Activated CD4-positive, alpha-beta T cell treated with anti-CD3 and anti-CD28 coated beads, Interleukin-2, amount 10 ng/mL, durations not matched to agents 7 days and 5 days (primary cell): ENCODE measurements around the gene IFI27. TPM values are rescaled to one million over a fixed set of nuclear protein-coding genes. Genes with fewer than 3 reads are reported as not detected.

Experiments used
- CTCF ChIA-PET: fragments of 350-600 bp; sonication (Branson Sonifier 250); formaldehyde crosslinking; loops from one replicate; lab custom pipeline; 2021; ENCODE audit warnings: antibody characterized with exemption; lab: Charles Lee
- POLR2A ChIA-PET: fragments of 350-600 bp; sonication (Branson Sonifier 250); formaldehyde crosslinking; loops from one replicate; lab custom pipeline; 2021; ENCODE audit warnings: antibody characterized with exemption; lab: Charles Lee
- DNase-seq: peaks from one replicate; pipeline ENCODE4 v3.0.0-alpha.2; 2020
- H3K27ac Mint-ChIP-seq: one replicate; pipeline ENCODE4 v1.8.0; 2021; ENCODE audit warnings: mild to moderate bottlenecking, moderate library complexity, mixed read lengths
- H3K27me3 Mint-ChIP-seq: one replicate; pipeline ENCODE4 v1.8.0; 2021; ENCODE audit warnings: mixed read lengths
- H3K36me3 Mint-ChIP-seq: one replicate; pipeline ENCODE4 v1.8.0; 2021; ENCODE audit warnings: low read depth, mixed read lengths
- H3K4me1 Mint-ChIP-seq: one replicate; pipeline ENCODE4 v1.8.0; 2021; ENCODE audit warnings: mixed read lengths
- H3K4me3 Mint-ChIP-seq: one replicate; pipeline ENCODE4 v1.8.0; 2021; ENCODE audit warnings: mild to moderate bottlenecking, moderate library complexity, mixed read lengths
- H3K9me3 Mint-ChIP-seq: one replicate; pipeline ENCODE4 v1.8.0; 2021; ENCODE audit warnings: mixed read lengths
- total RNA-seq, 2 experiments: library from RNA; stranded (reverse); gene quantifications; one replicate each; pipeline ENCODE4 v1.2.3, GENCODE V29; 2021

The IFI27 gene
- total RNA-seq, 2 experiments from 2014 or later, result 158 to 193 TPM

GRCh38 chr14:94129758-94130414 lies 19.4 kb downstream of the IFI27 start:
- Mint-ChIP-seq H3K27me3 (peaks cover 21% of the 10 kb centered on the region), H3K4me1 (peaks cover 30% of the 10 kb centered on the region), H3K9me3 (peaks cover under 1% of the 10 kb centered on the region), H3K36me3 (no peaks in the 10 kb centered on the region), H3K4me3 (peak overlapping the region; percentile 85), H3K27ac (peak overlapping the region; percentile 94)
- peak; percentile 37 for DNase-seq
- POLR2A ChIA-PET, result no interaction called here
- CTCF ChIA-PET, result interaction anchor here (0.6 to 1.4 kb wide), 4 partner anchors 11 to 93 kb away, joined by 3 to 5 read pairs (median 3); no protein-coding TSS in a partner anchor

DNA sequence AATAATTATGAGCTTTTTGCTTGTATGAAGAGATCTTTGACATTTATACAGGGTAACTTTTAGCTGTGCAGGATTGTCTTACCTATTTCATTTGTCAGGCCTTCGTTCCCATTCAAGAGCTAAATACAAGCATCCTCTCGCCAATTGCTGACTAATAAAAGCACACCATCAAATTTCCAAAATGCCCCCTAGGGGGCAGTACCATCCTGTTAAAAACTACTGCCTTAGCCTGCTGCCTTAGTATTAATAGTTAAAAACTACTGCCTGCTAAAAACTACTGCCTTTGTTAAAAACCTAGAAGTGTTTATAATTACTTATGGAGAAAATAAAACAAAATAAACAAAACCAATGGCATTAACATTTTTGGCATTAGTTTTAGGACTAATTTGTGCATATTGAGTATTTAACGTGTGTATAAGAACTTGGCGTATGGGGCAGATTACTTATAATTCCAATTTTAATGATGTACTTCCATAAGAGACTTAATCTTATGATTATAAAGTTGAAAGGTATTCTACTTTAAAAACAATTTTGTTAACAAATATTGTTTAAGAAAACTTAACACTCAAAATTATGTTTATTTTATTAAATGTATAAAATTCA lies 21.9 kb downstream of the IFI27 start:
- Mint-ChIP-seq H3K27me3 (peaks cover 31% of the 10 kb centered on the region), H3K4me1 (peaks cover 37% of the 10 kb centered on the region), H3K4me3 (no peak overlapping the region), H3K36me3 (no peaks in the 10 kb centered on the region), H3K27ac (no peak overlapping the region), H3K9me3 (peaks cover 10% of the 10 kb centered on the region)
- DNase-seq, result peak; percentile 79
- ChIA-PET CTCF (interaction anchor here (0.6 to 1.9 kb wide), 11 partner anchors 10 to 903 kb away, joined by 3 to 10 read pairs (median 3); partner anchors contain the start of gene PPP4R4), POLR2A (no interaction called here)

DNA sequence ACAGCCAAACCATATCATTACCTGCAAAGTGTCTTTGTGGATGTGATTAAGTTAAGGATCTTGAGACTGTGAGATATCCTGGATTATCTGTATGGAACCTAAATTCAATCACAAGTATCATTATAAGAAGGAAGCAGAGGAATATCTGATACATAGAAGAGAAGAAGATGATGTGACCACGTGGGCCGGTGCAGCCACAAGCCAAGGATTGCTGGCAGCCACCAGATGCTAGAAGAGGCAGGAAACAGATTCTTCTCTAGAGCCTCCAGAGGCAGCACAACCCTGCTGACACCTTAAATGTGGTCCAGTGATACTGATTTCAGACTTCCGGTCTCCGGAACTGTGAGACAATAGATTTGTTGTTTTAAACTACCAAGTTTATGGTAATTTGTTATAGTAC lies 24.9 kb downstream of the IFI27 start:
- no peak for DNase-seq
- Mint-ChIP-seq H3K4me1 (peaks cover 10% of the 10 kb centered on the region), H3K36me3 (no peaks in the 10 kb centered on the region), H3K27ac (no peak overlapping the region), H3K4me3 (no peak overlapping the region), H3K27me3 (peaks cover 31% of the 10 kb centered on the region), H3K9me3 (peaks cover 10% of the 10 kb centered on the region)
- ChIA-PET CTCF (no interaction called here), POLR2A (no interaction called here)

- Mint-ChIP-seq H3K4me3 (no peak overlapping the region), H3K4me1 (peaks cover 10% of the 10 kb centered on the region), H3K9me3 (peaks cover 10% of the 10 kb centered on the region), H3K36me3 (no peaks in the 10 kb centered on the region), H3K27ac (no peak overlapping the region), H3K27me3 (peaks cover 26% of the 10 kb centered on the region)
- POLR2A ChIA-PET, result interaction anchor here (0.6 to 1.1 kb wide), 3 partner anchors 10 to 111 kb away, joined by 3 read pairs; partner anchors contain the start of gene OTUB2
- CTCF ChIA-PET, result interaction anchor here (0.5 to 2.1 kb wide), 35 partner anchors 8 to 1024 kb away, joined by 3 to 23 read pairs (median 4); partner anchors contain the start of genes DDX24, IFI27, IFI27L1 and OTUB2
- peak; percentile 88 for DNase-seq
These were observed 26.2 kb downstream of the IFI27 start for GRCh38 chr14:94136575-94137331.

DNA sequence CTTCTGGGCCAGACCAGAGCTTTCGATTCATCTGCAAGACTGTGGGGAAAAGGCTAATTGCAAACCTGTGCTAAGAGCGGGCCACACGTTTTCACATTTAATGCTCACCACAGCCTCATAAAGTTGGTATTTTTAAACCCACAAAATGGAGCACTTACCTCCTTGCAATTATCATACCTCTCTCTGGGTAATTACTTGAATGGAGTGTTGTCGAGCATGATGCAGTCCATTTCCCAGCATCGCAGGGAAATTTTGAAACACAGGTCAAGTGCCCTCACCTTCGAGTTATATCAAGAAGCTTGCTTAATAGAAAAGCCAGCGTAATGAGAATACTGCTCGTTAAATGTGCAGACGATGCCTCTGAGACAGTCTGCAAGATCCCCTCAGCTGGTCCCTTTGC lies 27.7 kb downstream of the IFI27 start:
- no peaks in the 10 kb centered on the region for H3K36me3 Mint-ChIP-seq
- H3K4me3 Mint-ChIP-seq, result no peak overlapping the region
- ChIA-PET CTCF (interaction anchor here (1.0 to 2.1 kb wide), 4 partner anchors 19 to 198 kb away, joined by 3 to 23 read pairs (median 4); no protein-coding TSS in a partner anchor), POLR2A (no interaction called here)
- H3K4me1 Mint-ChIP-seq, result peaks cover 7% of the 10 kb centered on the region
- H3K27me3 Mint-ChIP-seq, result peaks cover 20% of the 10 kb centered on the region
- peaks cover 10% of the 10 kb centered on the region for H3K9me3 Mint-ChIP-seq
- no peak overlapping the region for H3K27ac Mint-ChIP-seq
- no peak for DNase-seq

DNA sequence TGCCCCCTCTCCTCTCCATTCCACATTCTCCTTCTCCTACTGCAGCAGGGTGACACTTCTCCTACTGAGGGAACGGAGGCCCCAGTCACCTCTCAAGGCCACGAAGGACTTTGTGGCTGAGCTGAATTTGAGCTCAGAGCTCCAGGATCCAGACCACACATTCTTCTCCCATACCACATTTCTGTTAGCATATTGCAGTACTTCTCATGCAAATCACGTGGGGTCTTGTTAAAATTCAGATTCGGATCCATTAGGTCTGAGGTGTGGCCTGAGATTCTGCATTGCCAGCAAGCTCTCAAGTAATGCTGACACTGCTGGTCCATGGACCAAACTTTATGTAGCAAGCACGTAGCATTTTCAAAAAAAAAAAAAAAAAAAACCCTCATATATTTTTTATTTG lies 28.5 kb downstream of the IFI27 start:
- POLR2A ChIA-PET, result no interaction called here
- Mint-ChIP-seq H3K27ac (no peak overlapping the region), H3K9me3 (peaks cover 10% of the 10 kb centered on the region), H3K27me3 (peaks cover 17% of the 10 kb centered on the region), H3K4me3 (no peak overlapping the region), H3K4me1 (peaks cover 7% of the 10 kb centered on the region), H3K36me3 (no peaks in the 10 kb centered on the region)
- CTCF ChIA-PET, result interaction anchor here (0.6 to 1.8 kb wide), 6 partner anchors 10 to 1179 kb away, joined by 3 to 5 read pairs (median 3); no protein-coding TSS in a partner anchor
- DNase-seq, result peak; percentile 3

DNA sequence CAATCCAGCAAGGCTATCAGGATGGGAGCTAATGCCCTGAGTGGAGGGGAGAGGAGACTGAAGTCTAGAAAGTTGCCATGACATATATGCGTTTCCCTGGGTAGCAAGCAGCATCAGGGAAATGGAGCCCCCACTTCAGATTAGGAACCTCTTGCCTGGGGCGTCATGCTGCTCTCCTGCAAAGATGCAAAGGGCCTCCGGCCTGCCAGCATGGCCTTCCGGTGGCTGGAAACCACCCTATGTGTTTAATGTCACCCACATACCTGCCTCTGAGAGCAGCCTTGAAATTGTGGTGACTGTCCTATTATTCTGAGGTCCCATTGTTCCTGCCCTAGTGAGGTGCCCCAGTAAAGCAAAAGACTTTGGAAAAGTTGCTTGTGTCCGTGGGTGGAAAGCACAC lies 28.9 kb downstream of the IFI27 start:
- POLR2A ChIA-PET, result no interaction called here
- Mint-ChIP-seq H3K4me1 (peaks cover 8% of the 10 kb centered on the region), H3K9me3 (peaks cover 10% of the 10 kb centered on the region), H3K4me3 (no peak overlapping the region), H3K36me3 (no peaks in the 10 kb centered on the region), H3K27me3 (peaks cover 16% of the 10 kb centered on the region), H3K27ac (no peak overlapping the region)
- CTCF ChIA-PET, result interaction anchor here (0.6 to 1.8 kb wide), 3 partner anchors 9 to 35 kb away, joined by 3 to 5 read pairs (median 4); no protein-coding TSS in a partner anchor
- peak; percentile 3 for DNase-seq

GRCh38 chr14:94142247-94142646 lies 31.7 kb downstream of the IFI27 start:
- no peaks in the 10 kb centered on the region for H3K36me3 Mint-ChIP-seq
- DNase-seq, result no peak
- peaks cover 20% of the 10 kb centered on the region for H3K4me1 Mint-ChIP-seq
- H3K27me3 Mint-ChIP-seq, result peaks cover 3% of the 10 kb centered on the region
- H3K27ac Mint-ChIP-seq, result no peak overlapping the region
- H3K4me3 Mint-ChIP-seq, result no peak overlapping the region
- ChIA-PET CTCF (interaction anchor here (1.3 to 2.1 kb wide), 5 partner anchors 11 to 203 kb away, joined by 3 to 9 read pairs (median 3); no protein-coding TSS in a partner anchor), POLR2A (no interaction called here)
- peaks cover 3% of the 10 kb centered on the region for H3K9me3 Mint-ChIP-seq

GRCh38 chr14:94142836-94143235 lies 32.3 kb downstream of the IFI27 start:
- peaks cover 3% of the 10 kb centered on the region for H3K9me3 Mint-ChIP-seq
- DNase-seq, result no peak
- peaks cover 23% of the 10 kb centered on the region for H3K4me1 Mint-ChIP-seq
- H3K36me3 Mint-ChIP-seq, result no peaks in the 10 kb centered on the region
- H3K27ac Mint-ChIP-seq, result no peak overlapping the region
- peaks cover 6% of the 10 kb centered on the region for H3K27me3 Mint-ChIP-seq
- CTCF ChIA-PET, result interaction anchor here (0.9 to 2.1 kb wide), 5 partner anchors 11 to 106 kb away, joined by 3 to 9 read pairs (median 3); no protein-coding TSS in a partner anchor
- POLR2A ChIA-PET, result no interaction called here
- H3K4me3 Mint-ChIP-seq, result no peak overlapping the region

DNA sequence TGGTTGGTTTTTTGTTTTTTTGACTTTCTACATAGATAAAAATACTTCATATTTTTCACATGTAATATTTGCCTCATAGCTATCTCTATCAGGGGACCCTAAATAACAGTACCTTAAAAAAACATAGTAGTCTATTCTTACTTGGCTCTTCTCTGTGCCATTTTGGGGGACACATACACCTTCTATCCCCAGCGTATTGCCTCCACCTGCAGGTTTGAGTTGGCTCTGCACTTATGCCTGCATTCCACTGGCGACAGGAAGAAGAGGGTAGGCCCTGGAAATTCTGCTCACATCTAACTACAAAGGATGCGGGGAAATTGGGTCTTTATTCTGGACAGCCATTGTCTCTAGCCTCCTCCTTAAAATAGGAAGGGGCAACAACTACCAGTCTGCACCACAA lies 32.7 kb downstream of the IFI27 start:
- Mint-ChIP-seq H3K27me3 (peaks cover 9% of the 10 kb centered on the region), H3K9me3 (peaks cover 3% of the 10 kb centered on the region), H3K4me1 (peaks cover 23% of the 10 kb centered on the region), H3K4me3 (no peak overlapping the region), H3K36me3 (no peaks in the 10 kb centered on the region), H3K27ac (no peak overlapping the region)
- ChIA-PET CTCF (interaction anchor here (0.9 to 2.1 kb wide), 4 partner anchors 12 to 106 kb away, joined by 3 to 9 read pairs (median 3); no protein-coding TSS in a partner anchor), POLR2A (no interaction called here)
- DNase-seq, result peak; percentile 6

DNA sequence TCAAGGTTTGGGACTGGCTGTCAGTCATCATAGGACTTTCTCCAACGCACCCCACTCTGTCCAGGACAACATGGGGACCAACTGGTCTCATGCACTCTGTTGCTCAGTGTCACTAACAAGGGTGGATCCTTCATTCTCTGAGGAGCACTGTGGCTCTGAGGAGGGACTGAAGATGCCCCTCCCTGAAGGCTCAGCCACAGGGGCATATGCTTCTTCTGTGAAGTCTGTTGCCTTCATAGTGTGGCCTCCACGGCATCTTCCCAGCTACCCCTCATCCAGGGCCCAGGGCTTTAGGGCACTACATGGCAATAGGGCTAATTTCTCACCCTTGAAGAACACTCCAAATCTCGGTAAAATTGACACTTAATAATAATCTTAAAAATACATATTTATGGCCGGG lies 33.2 kb downstream of the IFI27 start:
- Mint-ChIP-seq H3K4me1 (peaks cover 23% of the 10 kb centered on the region), H3K9me3 (peaks cover 3% of the 10 kb centered on the region), H3K27ac (no peak overlapping the region), H3K36me3 (no peaks in the 10 kb centered on the region), H3K4me3 (no peak overlapping the region), H3K27me3 (peaks cover 14% of the 10 kb centered on the region)
- no peak for DNase-seq
- CTCF ChIA-PET, result interaction anchor here (0.9 to 2.1 kb wide), 2 partner anchors 12 to 27 kb away, joined by 3 to 9 read pairs; no protein-coding TSS in a partner anchor
- POLR2A ChIA-PET, result no interaction called here

- no peak for DNase-seq
- CTCF ChIA-PET, result interaction anchor here (1.0 to 2.0 kb wide), 3 partner anchors 8 to 205 kb away, joined by 3 to 5 read pairs (median 3); no protein-coding TSS in a partner anchor
- H3K36me3 Mint-ChIP-seq, result no peaks in the 10 kb centered on the region
- H3K4me1 Mint-ChIP-seq, result peaks cover 23% of the 10 kb centered on the region
- POLR2A ChIA-PET, result no interaction called here
- H3K27ac Mint-ChIP-seq, result peak overlapping the region; percentile 80
- peaks cover 3% of the 10 kb centered on the region for H3K9me3 Mint-ChIP-seq
- peaks cover 20% of the 10 kb centered on the region for H3K27me3 Mint-ChIP-seq
- no peak overlapping the region for H3K4me3 Mint-ChIP-seq
These were observed 34.2 kb downstream of the IFI27 start for GRCh38 chr14:94144765-94145164.
